Activated CD4-positive, alpha-beta memory T cell treated with anti-CD3 and anti-CD28 coated beads, Interleukin-2, amount 10 ng/mL, durations not matched to agents 7 days and 5 days (primary cell): Measurements from ENCODE around the gene ABL2. TPM values are rescaled to one million over a fixed set of nuclear protein-coding genes. Genes with fewer than 3 reads are reported as not detected.
"Not testable (repeated sequence)": the region's sequence is repeated elsewhere in the genome, so short reads cannot be mapped to it uniquely, and the experiment has no call there.

Experiments used
- CTCF ChIA-PET: fragments of 350-600 bp; sonication (Branson Sonifier 250); formaldehyde crosslinking; loops from one replicate; lab custom pipeline; 2021; ENCODE audit warnings: antibody characterized with exemption, inconsistent platforms; lab: Charles Lee
- POLR2A ChIA-PET: fragments of 350-600 bp; sonication (Branson Sonifier 250); formaldehyde crosslinking; loops from one replicate; lab custom pipeline; 2021; ENCODE audit warnings: antibody characterized with exemption; lab: Charles Lee
- DNase-seq: peaks from one replicate; pipeline ENCODE4 v3.0.0-alpha.2; 2020
- H3K27ac Mint-ChIP-seq: one replicate; pipeline ENCODE4 v1.8.0; 2021; ENCODE audit warnings: mild to moderate bottlenecking, mixed read lengths
- H3K27me3 Mint-ChIP-seq: one replicate; pipeline ENCODE4 v1.8.0; 2021; ENCODE audit warnings: mixed read lengths
- H3K36me3 Mint-ChIP-seq: one replicate; pipeline ENCODE4 v1.8.0; 2021; ENCODE audit warnings: low read depth, mixed read lengths
- H3K4me1 Mint-ChIP-seq: one replicate; pipeline ENCODE4 v1.8.0; 2021; ENCODE audit warnings: mixed read lengths
- H3K4me3 Mint-ChIP-seq: one replicate; pipeline ENCODE4 v1.8.0; 2021; ENCODE audit warnings: mild to moderate bottlenecking, mixed read lengths
- H3K9me3 Mint-ChIP-seq: one replicate; pipeline ENCODE4 v1.8.0; 2021; ENCODE audit warnings: mixed read lengths
- total RNA-seq, 2 experiments: library from RNA; stranded (reverse); gene quantifications; one replicate each; pipeline ENCODE4 v1.2.3, GENCODE V29; 2021

The ABL2 gene
- total RNA-seq, 2 experiments from 2014 or later = 8.6 to 9.3 TPM

GRCh38 chr1:179135707-179136106 is 93.8 kb downstream of the ABL2 start:
- H3K4me1 Mint-ChIP-seq, DNase-seq, POLR2A ChIA-PET, H3K4me3 Mint-ChIP-seq, H3K9me3 Mint-ChIP-seq, H3K27me3 Mint-ChIP-seq, H3K27ac Mint-ChIP-seq, CTCF ChIA-PET, H3K36me3 Mint-ChIP-seq: not testable (repeated sequence)

GRCh38 chr1:179135168-179135567 is 94.3 kb downstream of the ABL2 start:
- POLR2A ChIA-PET, H3K27me3 Mint-ChIP-seq, CTCF ChIA-PET, DNase-seq, H3K4me1 Mint-ChIP-seq, H3K36me3 Mint-ChIP-seq, H3K27ac Mint-ChIP-seq, H3K9me3 Mint-ChIP-seq, H3K4me3 Mint-ChIP-seq: not testable (repeated sequence)

DNA sequence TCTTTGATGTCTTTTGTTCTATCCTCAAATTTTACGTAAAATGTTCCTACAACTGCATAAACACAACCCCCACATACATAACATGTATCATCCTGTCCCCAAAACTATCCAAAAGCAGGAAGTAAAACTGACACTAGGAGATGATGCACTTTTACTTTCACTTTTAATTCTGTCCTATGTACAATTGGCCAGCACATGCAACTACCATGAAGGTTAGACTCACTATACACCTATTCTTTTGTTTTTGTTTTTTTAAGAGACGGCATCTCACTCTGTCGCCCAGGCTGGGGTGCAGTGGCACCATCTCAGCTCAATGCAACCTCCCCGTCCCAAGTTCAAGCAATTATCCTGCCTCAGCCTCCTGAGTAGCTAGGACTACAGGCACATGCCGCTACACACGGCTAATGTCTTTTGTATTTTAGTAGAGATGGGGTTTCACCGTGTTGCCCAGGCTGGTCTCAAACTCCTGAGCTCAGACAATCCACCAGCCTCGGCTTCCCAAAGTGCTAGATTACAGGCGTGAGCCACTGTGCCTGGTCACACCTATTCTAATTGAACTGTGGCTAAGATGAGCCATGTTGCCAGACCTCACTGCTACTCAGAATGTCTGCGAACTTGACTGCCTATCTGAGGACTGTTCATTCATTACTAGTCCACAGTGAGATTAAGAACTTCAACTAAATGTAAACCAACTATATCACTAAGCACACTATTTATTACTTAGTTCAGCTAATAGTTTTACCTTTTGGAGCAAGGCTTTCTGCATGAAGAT is 99.6 kb downstream of the ABL2 start:
- Mint-ChIP-seq H3K4me3 (peak overlapping the region; percentile 71), H3K9me3 (no peaks in the 10 kb centered on the region), H3K27me3 (no peaks in the 10 kb centered on the region), H3K36me3 (peaks cover 6% of the 10 kb centered on the region), H3K27ac (peak overlapping the region; percentile 82), H3K4me1 (peaks cover 22% of the 10 kb centered on the region)
- POLR2A ChIA-PET = interaction anchor here (1.0 to 1.7 kb wide), 4 partner anchors 9 to 239 kb away, joined by 3 to 4 read pairs (median 4); no protein-coding TSS in a partner anchor
- peak; percentile 23 for DNase-seq
- CTCF ChIA-PET = interaction anchor here (1.6 kb wide), 1 partner anchor 9 kb away, joined by 5 read pairs; no protein-coding TSS in a partner anchor

GRCh38 chr1:179128520-179128919 is 101.0 kb downstream of the ABL2 start:
- Mint-ChIP-seq H3K36me3 (peaks cover 6% of the 10 kb centered on the region), H3K4me1 (peaks cover 22% of the 10 kb centered on the region), H3K4me3 (no peak overlapping the region), H3K27me3 (no peaks in the 10 kb centered on the region), H3K9me3 (no peaks in the 10 kb centered on the region), H3K27ac (no peak overlapping the region)
- POLR2A ChIA-PET = interaction anchor here (1.3 to 1.7 kb wide), 2 partner anchors 13 to 45 kb away, joined by 3 to 4 read pairs; no protein-coding TSS in a partner anchor
- CTCF ChIA-PET = interaction anchor here (0.6 kb wide), 1 partner anchor 162 kb away, joined by 4 read pairs; no protein-coding TSS in a partner anchor
- no peak for DNase-seq

- Mint-ChIP-seq H3K4me3 (no peak overlapping the region), H3K4me1 (peaks cover 22% of the 10 kb centered on the region), H3K9me3 (no peaks in the 10 kb centered on the region), H3K27me3 (no peaks in the 10 kb centered on the region), H3K27ac (no peak overlapping the region), H3K36me3 (peaks cover 6% of the 10 kb centered on the region)
- ChIA-PET POLR2A (interaction anchor here (1.0 kb wide), 1 partner anchor 46 kb away, joined by 3 read pairs; the partner anchor contains the start of gene TOR3A), CTCF (interaction anchor here (1.1 kb wide), 2 partner anchors 44 to 47 kb away, joined by 3 read pairs; no protein-coding TSS in a partner anchor)
- DNase-seq = no peak
Observed at GRCh38 chr1:179127163-179127895, 102.1 kb downstream of the ABL2 start.

DNA sequence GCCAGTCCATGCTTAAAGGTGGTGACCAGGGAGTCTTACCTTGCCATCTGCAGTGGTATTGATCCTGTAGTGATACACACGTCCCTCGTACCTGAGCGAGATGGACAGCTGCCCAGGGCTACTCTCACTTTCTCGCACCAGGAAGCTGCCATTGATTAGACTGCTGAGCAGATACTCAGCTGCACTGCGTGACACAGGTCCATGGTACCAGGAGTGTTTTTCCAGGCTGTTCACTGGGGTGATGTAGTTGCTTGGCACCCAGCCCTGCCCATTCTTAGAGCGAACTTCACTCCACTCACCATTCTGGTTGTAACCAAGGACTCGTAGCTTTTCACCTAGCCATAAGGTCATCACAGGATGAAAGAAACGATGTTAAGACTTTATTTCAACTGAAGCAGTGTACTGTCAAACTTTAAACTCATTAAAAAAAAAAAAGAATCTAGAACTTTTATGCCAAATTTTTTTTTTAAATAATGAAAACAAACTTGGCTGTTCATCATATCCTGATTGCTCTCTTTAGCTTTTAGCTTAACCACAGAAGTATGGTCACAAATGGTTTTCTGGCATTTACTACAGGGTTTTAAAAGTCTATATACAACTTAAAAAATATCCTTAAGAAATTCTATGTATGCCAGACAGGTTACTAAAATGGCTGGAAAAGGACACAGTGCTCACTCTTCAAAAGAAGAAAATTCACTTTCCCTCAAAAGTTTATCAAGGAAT is 103.0 kb downstream of the ABL2 start:
- peaks cover 24% of the 10 kb centered on the region for H3K4me1 Mint-ChIP-seq
- H3K27ac Mint-ChIP-seq = no peak overlapping the region
- ChIA-PET CTCF (interaction anchor here (1.1 to 1.3 kb wide), 4 partner anchors 43 to 244 kb away, joined by 3 to 5 read pairs (median 3); no protein-coding TSS in a partner anchor), POLR2A (interaction anchor here (1.0 kb wide), 1 partner anchor 45 kb away, joined by 3 read pairs; the partner anchor contains the start of gene TOR3A)
- H3K36me3 Mint-ChIP-seq = peaks cover 6% of the 10 kb centered on the region
- H3K4me3 Mint-ChIP-seq = no peak overlapping the region
- DNase-seq = no peak
- H3K27me3 Mint-ChIP-seq = no peaks in the 10 kb centered on the region
- no peaks in the 10 kb centered on the region for H3K9me3 Mint-ChIP-seq

DNA sequence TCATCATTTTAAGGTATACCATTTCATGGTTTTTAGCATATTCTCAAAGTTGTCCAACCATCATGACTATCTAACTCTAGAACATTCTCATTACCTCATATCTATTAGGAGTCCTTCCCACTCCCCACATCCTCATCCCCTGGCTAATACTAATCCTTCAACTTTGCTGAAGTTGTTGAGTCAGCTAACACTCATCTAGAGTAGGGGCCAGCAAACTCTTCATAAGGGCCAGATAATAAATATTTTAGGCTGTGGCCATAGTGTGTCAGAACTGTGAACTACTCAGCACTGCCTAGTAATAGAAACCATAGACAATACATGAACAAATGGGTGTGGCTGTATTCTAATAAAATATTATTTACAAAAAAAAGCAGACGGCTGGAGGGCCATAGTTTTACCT is 104.6 kb downstream of the ABL2 start:
- POLR2A ChIA-PET = no interaction called here
- H3K4me3 Mint-ChIP-seq = no peak overlapping the region
- peaks cover 22% of the 10 kb centered on the region for H3K4me1 Mint-ChIP-seq
- H3K27ac Mint-ChIP-seq = no peak overlapping the region
- CTCF ChIA-PET = no interaction called here
- DNase-seq = no peak
- no peaks in the 10 kb centered on the region for H3K27me3 Mint-ChIP-seq
- no peaks in the 10 kb centered on the region for H3K9me3 Mint-ChIP-seq
- H3K36me3 Mint-ChIP-seq = no peaks in the 10 kb centered on the region

- H3K27me3 Mint-ChIP-seq = no peaks in the 10 kb centered on the region
- peak; percentile 44 for DNase-seq
- H3K4me3 Mint-ChIP-seq = no peak overlapping the region
- POLR2A ChIA-PET = interaction anchor here (0.8 to 1.1 kb wide), 4 partner anchors 8 to 245 kb away, joined by 3 to 4 read pairs (median 3); partner anchors contain the start of gene AXDND1
- no peak overlapping the region for H3K27ac Mint-ChIP-seq
- H3K36me3 Mint-ChIP-seq = peaks cover 8% of the 10 kb centered on the region
- no peaks in the 10 kb centered on the region for H3K9me3 Mint-ChIP-seq
- peaks cover 8% of the 10 kb centered on the region for H3K4me1 Mint-ChIP-seq
- CTCF ChIA-PET = interaction anchor here (0.7 to 3.3 kb wide), 23 partner anchors 8 to 693 kb away, joined by 3 to 57 read pairs (median 4); partner anchors contain the start of genes AXDND1 and SOAT1
Observed at GRCh38 chr1:179121159-179121938, 108.1 kb downstream of the ABL2 start.

- Mint-ChIP-seq H3K27me3 (no peaks in the 10 kb centered on the region), H3K27ac (no peak overlapping the region), H3K4me3 (no peak overlapping the region), H3K36me3 (peaks cover 8% of the 10 kb centered on the region), H3K9me3 (no peaks in the 10 kb centered on the region), H3K4me1 (peaks cover 8% of the 10 kb centered on the region)
- POLR2A ChIA-PET = interaction anchor here (0.8 to 1.0 kb wide), 2 partner anchors 8 to 9 kb away, joined by 3 to 4 read pairs; no protein-coding TSS in a partner anchor
- DNase-seq = no peak
- CTCF ChIA-PET = interaction anchor here (0.6 to 3.3 kb wide), 22 partner anchors 9 to 694 kb away, joined by 3 to 57 read pairs (median 4); partner anchors contain the start of genes AXDND1 and SOAT1
Observed at GRCh38 chr1:179120736-179121135, 108.7 kb downstream of the ABL2 start.

GRCh38 chr1:179119513-179119912 is 110.0 kb downstream of the ABL2 start:
- Mint-ChIP-seq H3K36me3 (peaks cover 10% of the 10 kb centered on the region), H3K4me1 (peaks cover 8% of the 10 kb centered on the region), H3K27me3 (no peaks in the 10 kb centered on the region), H3K27ac (no peak overlapping the region), H3K9me3 (no peaks in the 10 kb centered on the region), H3K4me3 (no peak overlapping the region)
- DNase-seq = no peak
- ChIA-PET POLR2A (no interaction called here), CTCF (interaction anchor here (0.7 to 3.3 kb wide), 4 partner anchors 12 to 250 kb away, joined by 3 to 57 read pairs (median 8); no protein-coding TSS in a partner anchor)

- H3K9me3 Mint-ChIP-seq = no peaks in the 10 kb centered on the region
- no peak overlapping the region for H3K27ac Mint-ChIP-seq
- no peak for DNase-seq
- H3K27me3 Mint-ChIP-seq = no peaks in the 10 kb centered on the region
- peaks cover 10% of the 10 kb centered on the region for H3K36me3 Mint-ChIP-seq
- H3K4me3 Mint-ChIP-seq = no peak overlapping the region
- peaks cover 3% of the 10 kb centered on the region for H3K4me1 Mint-ChIP-seq
- CTCF ChIA-PET = no interaction called here
- POLR2A ChIA-PET = no interaction called here
Observed at GRCh38 chr1:179115181-179115580, 114.3 kb downstream of the ABL2 start.
